Progenitor cell of endocrine pancreas (in vitro differentiated cells): ENCODE data around the gene CAMKMT. TPM values are rescaled to one million over a fixed set of nuclear protein-coding genes. Genes with fewer than 3 reads are reported as not detected.
A peak's percentile ranks its signal among the peaks of the same experiment; 100 is the strongest.

Experiments used
- DNase-seq: peaks from one replicate; pipeline ENCODE4 v3.0.0; 2021; ENCODE audit warnings: low spot score; ENCODE audit not compliant: unreplicated experiment
- H3K27ac Mint-ChIP-seq: 2 replicates; pipeline ENCODE4 v1.8.0; 2021; ENCODE audit warnings: mild to moderate bottlenecking, moderate library complexity, mixed read lengths
- H3K27me3 Mint-ChIP-seq: 2 replicates; pipeline ENCODE4 v1.8.0; 2021; ENCODE audit warnings: mixed read lengths
- H3K36me3 Mint-ChIP-seq: 2 replicates; pipeline ENCODE4 v1.8.0; 2022; ENCODE audit warnings: mixed read lengths; ENCODE audit not compliant: insufficient read depth
- H3K4me1 Mint-ChIP-seq: 2 replicates; pipeline ENCODE4 v1.8.0; 2021; ENCODE audit warnings: low read depth, mixed read lengths
- H3K4me3 Mint-ChIP-seq: 2 replicates; pipeline ENCODE4 v1.8.0; 2021; ENCODE audit warnings: low read depth, mild to moderate bottlenecking, moderate library complexity, mixed read lengths
- H3K9me3 Mint-ChIP-seq: 2 replicates; pipeline ENCODE4 v1.8.0; 2021; ENCODE audit warnings: low read depth, mixed read lengths
- CTCF ChIP-seq: fragments of 200-600 bp; sonication (generic); IDR thresholded peaks from one replicate; pipeline ENCODE4 v1.5.0; 2021; ENCODE audit warnings: antibody characterized with exemption, mild to moderate bottlenecking; ENCODE audit not compliant: unreplicated experiment
- total RNA-seq: library from RNA; stranded (reverse); gene quantifications from 2 replicates; pipeline ENCODE4 v1.2.1, GENCODE V29; 2021

CAMKMT gene
- total RNA-seq, 1 donor from 2014 or later: 20.3 TPM

GRCh38 chr2:44798139-44798659 lies 436.5 kb downstream of the CAMKMT start:
- no peak overlapping the region for H3K4me3 Mint-ChIP-seq
- no peak for TF ChIP-seq CTCF
- DNase-seq: no peak
- peaks cover 54% of the 10 kb centered on the region for H3K27me3 Mint-ChIP-seq
- H3K9me3 Mint-ChIP-seq: no peaks in the 10 kb centered on the region
- H3K27ac Mint-ChIP-seq: no peak overlapping the region
- H3K36me3 Mint-ChIP-seq: no peaks in the 10 kb centered on the region
- peaks cover 6% of the 10 kb centered on the region for H3K4me1 Mint-ChIP-seq

- no peak for TF ChIP-seq CTCF
- DNase-seq: no peak
- H3K4me1 Mint-ChIP-seq: peaks cover 7% of the 10 kb centered on the region
- peaks cover 63% of the 10 kb centered on the region for H3K27me3 Mint-ChIP-seq
- no peak overlapping the region for H3K27ac Mint-ChIP-seq
- H3K4me3 Mint-ChIP-seq: no peak overlapping the region
- no peaks in the 10 kb centered on the region for H3K9me3 Mint-ChIP-seq
- no peaks in the 10 kb centered on the region for H3K36me3 Mint-ChIP-seq
Observed at GRCh38 chr2:44799105-44799504, 437.4 kb downstream of the CAMKMT start.

GRCh38 chr2:44799754-44800153 lies 438.0 kb downstream of the CAMKMT start:
- Mint-ChIP-seq H3K36me3 (no peaks in the 10 kb centered on the region), H3K4me3 (no peak overlapping the region), H3K27me3 (peaks cover 70% of the 10 kb centered on the region), H3K9me3 (no peaks in the 10 kb centered on the region), H3K4me1 (peaks cover 10% of the 10 kb centered on the region), H3K27ac (no peak overlapping the region)
- no peak for DNase-seq
- no peak for TF ChIP-seq CTCF

GRCh38 chr2:44801289-44801840 lies 439.6 kb downstream of the CAMKMT start:
- Mint-ChIP-seq H3K4me1 (peaks cover 11% of the 10 kb centered on the region), H3K27me3 (peaks cover 82% of the 10 kb centered on the region), H3K9me3 (no peaks in the 10 kb centered on the region), H3K36me3 (no peaks in the 10 kb centered on the region), H3K4me3 (no peak overlapping the region), H3K27ac (peak overlapping the region; percentile 45)
- no peak for TF ChIP-seq CTCF
- DNase-seq: no peak

- H3K4me1 Mint-ChIP-seq: peaks cover 11% of the 10 kb centered on the region
- TF ChIP-seq CTCF: no peak
- no peaks in the 10 kb centered on the region for H3K36me3 Mint-ChIP-seq
- H3K4me3 Mint-ChIP-seq: peak overlapping the region; percentile 35
- peak; percentile 20 for DNase-seq
- H3K27me3 Mint-ChIP-seq: peaks cover 89% of the 10 kb centered on the region
- H3K27ac Mint-ChIP-seq: no peak overlapping the region
- no peaks in the 10 kb centered on the region for H3K9me3 Mint-ChIP-seq
Observed at GRCh38 chr2:44801841-44802776, 440.4 kb downstream of the CAMKMT start.
